ENCODE data around the gene BRD8. TPM values are rescaled to one million over a fixed set of nuclear protein-coding genes. Genes with fewer than 3 reads are reported as not detected.

Gene BRD8, protein sequence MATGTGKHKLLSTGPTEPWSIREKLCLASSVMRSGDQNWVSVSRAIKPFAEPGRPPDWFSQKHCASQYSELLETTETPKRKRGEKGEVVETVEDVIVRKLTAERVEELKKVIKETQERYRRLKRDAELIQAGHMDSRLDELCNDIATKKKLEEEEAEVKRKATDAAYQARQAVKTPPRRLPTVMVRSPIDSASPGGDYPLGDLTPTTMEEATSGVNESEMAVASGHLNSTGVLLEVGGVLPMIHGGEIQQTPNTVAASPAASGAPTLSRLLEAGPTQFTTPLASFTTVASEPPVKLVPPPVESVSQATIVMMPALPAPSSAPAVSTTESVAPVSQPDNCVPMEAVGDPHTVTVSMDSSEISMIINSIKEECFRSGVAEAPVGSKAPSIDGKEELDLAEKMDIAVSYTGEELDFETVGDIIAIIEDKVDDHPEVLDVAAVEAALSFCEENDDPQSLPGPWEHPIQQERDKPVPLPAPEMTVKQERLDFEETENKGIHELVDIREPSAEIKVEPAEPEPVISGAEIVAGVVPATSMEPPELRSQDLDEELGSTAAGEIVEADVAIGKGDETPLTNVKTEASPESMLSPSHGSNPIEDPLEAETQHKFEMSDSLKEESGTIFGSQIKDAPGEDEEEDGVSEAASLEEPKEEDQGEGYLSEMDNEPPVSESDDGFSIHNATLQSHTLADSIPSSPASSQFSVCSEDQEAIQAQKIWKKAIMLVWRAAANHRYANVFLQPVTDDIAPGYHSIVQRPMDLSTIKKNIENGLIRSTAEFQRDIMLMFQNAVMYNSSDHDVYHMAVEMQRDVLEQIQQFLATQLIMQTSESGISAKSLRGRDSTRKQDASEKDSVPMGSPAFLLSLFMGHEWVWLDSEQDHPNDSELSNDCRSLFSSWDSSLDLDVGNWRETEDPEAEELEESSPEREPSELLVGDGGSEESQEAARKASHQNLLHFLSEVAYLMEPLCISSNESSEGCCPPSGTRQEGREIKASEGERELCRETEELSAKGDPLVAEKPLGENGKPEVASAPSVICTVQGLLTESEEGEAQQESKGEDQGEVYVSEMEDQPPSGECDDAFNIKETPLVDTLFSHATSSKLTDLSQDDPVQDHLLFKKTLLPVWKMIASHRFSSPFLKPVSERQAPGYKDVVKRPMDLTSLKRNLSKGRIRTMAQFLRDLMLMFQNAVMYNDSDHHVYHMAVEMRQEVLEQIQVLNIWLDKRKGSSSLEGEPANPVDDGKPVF
- total RNA-seq = 98.9 and 114 TPM in 2 replicates
- 46.3 TPM for total RNA-seq (2013)
- 22.9 and 24.8 TPM in 2 replicates for polyA plus RNA-seq
- polyA minus RNA-seq = 15.4 and 20.8 TPM in 2 replicates

DNA sequence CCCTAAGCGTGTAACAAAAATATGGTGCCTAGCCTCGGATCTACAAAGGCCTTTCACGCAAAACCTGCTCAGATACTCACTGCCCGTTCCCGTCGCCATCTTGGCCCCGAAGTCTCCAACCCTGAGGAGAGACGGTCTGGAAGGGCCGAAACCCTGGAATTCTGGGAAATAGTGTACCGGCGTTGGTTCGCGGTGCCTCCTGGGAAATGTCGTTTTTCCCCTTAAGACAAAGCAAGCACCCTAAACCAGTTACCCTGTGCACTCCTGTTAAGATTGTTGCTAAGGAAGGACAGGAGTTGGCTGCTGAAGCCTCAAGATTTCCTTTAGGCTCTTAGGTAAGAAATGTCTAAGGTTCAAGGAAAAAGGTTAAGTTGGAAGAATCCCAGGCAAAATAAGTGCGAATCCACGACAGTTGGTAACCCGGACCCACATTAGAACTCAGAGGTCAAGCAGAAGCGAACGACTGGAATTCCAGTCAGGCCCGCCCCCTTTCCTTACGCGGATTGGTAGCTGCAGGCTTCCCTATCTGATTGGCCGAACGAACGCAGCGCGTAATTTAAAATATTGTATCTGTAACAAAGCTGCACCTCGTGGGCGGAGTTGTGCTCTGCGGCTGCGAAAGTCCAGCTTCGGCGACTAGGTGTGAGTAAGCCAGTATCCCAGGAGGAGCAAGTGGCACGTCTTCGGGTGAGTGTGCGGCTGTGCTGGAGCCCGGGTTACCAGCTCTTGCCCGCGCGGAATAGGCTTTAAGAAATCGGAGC lies at the start of gene BRD8, which contains the start of gene KIF20A:
BRD8 (minus strand) TSS at position 115 of the 761 bp plus-strand sequence; CDS start at position 99, 16 bp downstream.
KIF20A (plus strand) TSS at position 597 of the 761 bp plus-strand sequence. CDS start 569 bp downstream, outside the sequence.
- no peaks in the 10 kb centered on the region for H3K9me3 Mint-ChIP-seq (ENCODE audit: insufficient read depth)
- peak within 1 kb of the TSS; percentile 73 to 99 (median 87) for H3K4me3 ChIP-seq (ENCODE audit: control extremely low read depth in 1 of 5, extremely low read depth in 1 of 5, insufficient read depth in 1 of 5, low read depth in 2 of 5, low read length in 4 of 5)
- intact Hi-C loops (cut with micrococcal nuclease) = loop anchor here (1.0 to 2.0 kb wide), 7 partner anchors 35 to 365 kb away; partner anchors contain the start of genes CDC23, CDC25C, ETF1 and FAM13B
- H3K27me3 ChIP-seq (replicated peaks in 1 of 4; ENCODE audit: control extremely low read depth in 1 of 4, control insufficient read depth in 3 of 4, insufficient read depth in 4 of 4, low read length in 3 of 4) = no peaks in the 10 kb centered on the region
- peak within 1 kb of the TSS; percentile 37 to 76 for H3K27ac ChIP-seq (ENCODE audit: low read length in 2 of 2)
- H3K4me2 ChIP-seq (replicated peaks; ENCODE audit: low read depth, low read length, poor library complexity, severe bottlenecking) = peak within 1 kb of the TSS; percentile 85
- peaks cover 9% of the 10 kb centered on the region for H3K4me1 Mint-ChIP-seq
- peak within 1 kb of the TSS; percentile 92 for H3K9ac ChIP-seq (ENCODE audit: low read length)
- POLR2A ChIA-PET = interaction anchor here (0.6 to 1.1 kb wide), 6 partner anchors 22 to 1930 kb away, joined by 3 to 6 read pairs (median 4); partner anchors contain the start of genes CDC25C, ETF1 and FAM53C
- no peak for TF ChIP-seq EZH2 (IDR thresholded peaks at IDR 0.05; ENCODE audit: borderline replicate concordance, insufficient read depth, low read depth, low read length, poor library complexity, severe bottlenecking)
- TF ChIP-seq, protein P1, sequence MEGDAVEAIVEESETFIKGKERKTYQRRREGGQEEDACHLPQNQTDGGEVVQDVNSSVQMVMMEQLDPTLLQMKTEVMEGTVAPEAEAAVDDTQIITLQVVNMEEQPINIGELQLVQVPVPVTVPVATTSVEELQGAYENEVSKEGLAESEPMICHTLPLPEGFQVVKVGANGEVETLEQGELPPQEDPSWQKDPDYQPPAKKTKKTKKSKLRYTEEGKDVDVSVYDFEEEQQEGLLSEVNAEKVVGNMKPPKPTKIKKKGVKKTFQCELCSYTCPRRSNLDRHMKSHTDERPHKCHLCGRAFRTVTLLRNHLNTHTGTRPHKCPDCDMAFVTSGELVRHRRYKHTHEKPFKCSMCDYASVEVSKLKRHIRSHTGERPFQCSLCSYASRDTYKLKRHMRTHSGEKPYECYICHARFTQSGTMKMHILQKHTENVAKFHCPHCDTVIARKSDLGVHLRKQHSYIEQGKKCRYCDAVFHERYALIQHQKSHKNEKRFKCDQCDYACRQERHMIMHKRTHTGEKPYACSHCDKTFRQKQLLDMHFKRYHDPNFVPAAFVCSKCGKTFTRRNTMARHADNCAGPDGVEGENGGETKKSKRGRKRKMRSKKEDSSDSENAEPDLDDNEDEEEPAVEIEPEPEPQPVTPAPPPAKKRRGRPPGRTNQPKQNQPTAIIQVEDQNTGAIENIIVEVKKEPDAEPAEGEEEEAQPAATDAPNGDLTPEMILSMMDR (IDR thresholded peaks at IDR 0.05) = no peak
- H3K4me1 ChIP-seq (ENCODE audit: control insufficient read depth in 2 of 2, insufficient read depth in 2 of 2, low read length in 2 of 2) = peaks cover 11 to 18% of the 10 kb centered on the region in 2 donors
- DNase-seq = peak; percentile 93
- peak within 1 kb of the TSS; percentile 76 for H3K4me3 Mint-ChIP-seq
- no peaks in the 10 kb centered on the region for H4K20me1 ChIP-seq (ENCODE audit: control insufficient read depth, insufficient read depth, low read length, poor library complexity, severe bottlenecking)
- peaks cover 0 to under 1% of the 10 kb centered on the region in 2 experiments for H3K36me3 ChIP-seq (replicated peaks in 1 of 2; ENCODE audit: control extremely low read depth in 1 of 2, control insufficient read depth in 1 of 2, extremely low read depth in 1 of 2, insufficient read depth in 2 of 2, low read length in 1 of 2)
- CTCF ChIA-PET = interaction anchor here (0.5 to 2.6 kb wide), 8 partner anchors 19 to 326 kb away, joined by 3 to 9 read pairs (median 4); partner anchors contain the start of gene KDM3B
- peak within 1 kb of the TSS; percentile 32 for H3K27ac Mint-ChIP-seq
- no peaks in the 10 kb centered on the region for H3K27me3 Mint-ChIP-seq
- H3K9me3 ChIP-seq (ENCODE audit: control extremely low read depth in 1 of 3, control insufficient read depth in 2 of 3, insufficient read depth in 1 of 3, low read length in 2 of 3) = no peaks in the 10 kb centered on the region
- H3K79me2 ChIP-seq (ENCODE audit: control insufficient read depth, insufficient read depth, low read length) = peaks cover 37% of the 10 kb centered on the region
- H2AFZ ChIP-seq (ENCODE audit: insufficient read depth, low read depth, low read length, poor library complexity, severe bottlenecking) = peak within 1 kb of the TSS; percentile 95
- peak; percentile 93 for ATAC-seq (ENCODE audit: low read depth)
- WGBS (ENCODE audit: insufficient coverage) = 1% methylated on average over 36 of the region's 41 CpGs

Data from B cell (primary cell).